Stimulated activated CD8-positive, alpha-beta memory T cell treated with anti-CD3 and anti-CD28 coated beads, Interleukin-15, amount 100 ng/mL, for 4 hours (primary cell): ENCODE data around the gene AICDA.

Source experiments
- DNase-seq, 2 donors: peaks; one replicate each; pipeline ENCODE4 v3.0.0-alpha.2; 2020; ENCODE audit warnings: low read depth in 2 of 2

AICDA gene

DNA sequence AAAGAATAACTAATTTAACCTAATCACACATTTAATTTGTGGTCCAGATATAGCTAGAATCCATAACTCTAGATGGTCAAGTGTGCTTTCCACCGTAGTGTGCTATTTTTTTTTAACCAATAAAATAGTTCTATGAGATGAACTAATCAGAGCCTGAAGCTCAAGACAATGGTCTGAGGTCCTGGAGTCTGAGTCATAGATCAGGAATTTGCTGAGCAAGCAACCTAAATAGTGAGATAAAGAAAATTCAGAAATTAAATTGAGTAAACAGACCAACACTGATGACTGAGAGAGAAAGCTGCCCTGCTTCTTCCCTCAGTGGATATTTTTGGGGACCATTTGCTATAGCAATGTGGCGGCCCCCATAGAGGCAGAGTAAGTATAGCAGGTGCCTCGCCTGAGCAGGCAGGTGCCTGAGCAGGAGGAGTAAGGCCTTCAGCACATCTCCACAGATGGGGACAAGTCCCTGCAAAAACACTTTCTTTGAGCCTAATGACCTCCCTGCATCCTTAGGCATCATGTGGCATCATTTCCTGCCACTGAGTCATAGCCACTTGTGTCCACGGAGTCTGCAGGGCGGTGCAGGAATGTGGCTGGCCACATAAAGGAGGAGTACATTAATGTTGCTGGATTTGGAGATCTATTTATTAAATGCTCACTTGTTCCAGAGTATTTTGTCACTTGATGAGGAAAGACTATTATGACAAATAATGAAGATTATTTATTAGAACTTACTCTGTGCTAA, 58.0 kb downstream of the AICDA start:
- DNase-seq = no peak

DNA sequence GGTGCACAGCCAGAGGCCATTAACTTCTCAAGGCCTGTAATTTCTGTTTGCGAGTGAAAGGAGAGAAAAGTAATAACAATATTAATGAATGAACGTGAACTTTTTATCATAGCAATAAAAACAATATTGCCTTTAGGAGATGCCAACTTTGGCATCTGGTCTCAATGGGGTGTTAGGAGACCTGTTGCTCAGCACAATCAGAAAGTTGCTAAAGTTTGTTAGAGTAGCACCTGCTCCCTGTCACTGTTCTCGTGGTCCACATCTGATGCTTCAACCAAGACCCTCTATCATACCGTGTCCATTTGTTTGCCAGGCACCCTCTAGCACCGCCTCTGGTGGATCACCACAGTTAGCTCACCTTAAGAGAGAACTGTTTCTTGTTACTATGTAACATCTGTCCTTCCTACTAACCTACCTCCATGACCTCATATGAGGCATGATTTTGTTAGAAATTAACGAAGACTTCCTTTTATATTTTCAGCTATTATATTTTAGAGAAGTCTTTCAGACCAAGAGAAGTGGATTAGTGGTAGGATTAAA, 59.5 kb downstream of the AICDA start:
- no peak for DNase-seq
